ENCODE results near the gene BSCL2.

Gene BSCL2

GRCh38 chr11:62709247-62710000, 2.2 kb upstream of the BSCL2 start:
- TF ChIP-seq POLR2AphosphoS5 (IDR thresholded peaks at IDR 0.05; ENCODE audit: low read depth, low read length) (peak; percentile 73), FOXP2 (optimal IDR thresholded peaks at IDR 0.05; ENCODE audit: borderline replicate concordance, extremely low read depth, extremely low read length, insufficient read depth) (peak; percentile 27), SIN3A (IDR thresholded peaks at IDR 0.05; ENCODE audit: borderline replicate concordance, insufficient read depth, low read length) (no peak), TAF1 (IDR thresholded peaks at IDR 0.05; ENCODE audit: borderline replicate concordance, insufficient read depth, low read length) (peak; percentile 50; the same call in 1 of the 2 replicates)

DNA sequence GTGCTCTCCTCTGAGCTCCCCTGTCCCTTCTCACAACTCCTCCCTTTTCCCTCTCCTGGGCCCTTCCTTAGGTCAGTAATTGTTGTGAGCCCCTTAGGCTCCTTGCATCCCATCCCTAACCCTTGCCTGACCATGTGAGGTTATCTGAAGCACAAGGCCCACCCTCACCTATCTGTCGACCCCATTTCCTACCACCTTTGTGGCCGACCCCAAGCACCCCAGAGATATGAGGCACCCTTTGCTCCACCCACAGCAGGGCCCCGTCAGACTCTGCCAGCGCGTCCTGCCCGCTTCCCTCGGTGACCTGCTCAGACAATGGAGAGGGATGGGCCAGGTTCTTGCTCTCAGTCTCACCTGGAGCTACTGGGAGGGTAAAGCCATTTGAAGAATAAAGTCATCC, 1.6 kb upstream of the BSCL2 start:
- no peak for TF ChIP-seq SIN3A (IDR thresholded peaks at IDR 0.05; ENCODE audit: borderline replicate concordance, insufficient read depth, low read length)
- TF ChIP-seq REST (IDR thresholded peaks at IDR 0.05; ENCODE audit: insufficient read depth in 1 of 2, low read depth in 2 of 2, low read length in 2 of 2) = no peak
- TF ChIP-seq FOXP2 (optimal IDR thresholded peaks at IDR 0.05; ENCODE audit: borderline replicate concordance, extremely low read depth, extremely low read length, insufficient read depth) = no peak
- TF ChIP-seq POLR2AphosphoS5 (IDR thresholded peaks at IDR 0.05; ENCODE audit: low read depth, low read length) = no peak; the same call in 1 of the 2 replicates
- no peak for TF ChIP-seq TAF1 (IDR thresholded peaks at IDR 0.05; ENCODE audit: borderline replicate concordance, insufficient read depth, low read length)

DNA sequence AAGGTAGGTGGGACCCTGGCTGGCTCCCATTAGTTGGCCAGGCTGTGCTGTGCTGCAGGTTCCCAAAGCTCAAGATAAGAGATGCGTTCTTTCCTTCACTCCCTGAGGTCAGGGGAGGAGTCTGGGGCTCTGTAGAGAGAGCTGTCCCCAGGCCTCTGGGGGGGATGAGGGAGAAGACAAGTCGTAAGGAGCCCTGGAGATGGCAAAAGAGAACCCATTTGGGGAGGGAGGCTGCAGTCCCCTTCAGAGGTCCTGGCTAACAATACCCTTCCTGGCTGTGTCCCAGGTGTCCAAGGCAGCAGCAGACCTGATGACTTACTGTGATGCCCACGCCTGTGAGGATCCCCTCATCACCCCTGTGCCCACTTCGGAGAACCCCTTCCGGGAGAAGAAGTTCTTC, 1.2 kb upstream of the BSCL2 start:
- TF ChIP-seq TAF1 (IDR thresholded peaks at IDR 0.05; ENCODE audit: borderline replicate concordance, insufficient read depth, low read length) (no peak), REST (IDR thresholded peaks at IDR 0.05; ENCODE audit: insufficient read depth in 1 of 2, low read depth in 2 of 2, low read length in 2 of 2) (no peak), POLR2AphosphoS5 (IDR thresholded peaks at IDR 0.05; ENCODE audit: low read depth, low read length) (no peak; the same call in none of the 2 replicates), SIN3A (IDR thresholded peaks at IDR 0.05; ENCODE audit: borderline replicate concordance, insufficient read depth, low read length) (no peak), FOXP2 (optimal IDR thresholded peaks at IDR 0.05; ENCODE audit: borderline replicate concordance, extremely low read depth, extremely low read length, insufficient read depth) (no peak)

- TF ChIP-seq POLR2AphosphoS5 (IDR thresholded peaks at IDR 0.05; ENCODE audit: low read depth, low read length) (no peak), REST (IDR thresholded peaks at IDR 0.05; ENCODE audit: insufficient read depth in 1 of 2, low read depth in 2 of 2, low read length in 2 of 2) (no peak), TAF1 (IDR thresholded peaks at IDR 0.05; ENCODE audit: borderline replicate concordance, insufficient read depth, low read length) (no peak), FOXP2 (optimal IDR thresholded peaks at IDR 0.05; ENCODE audit: borderline replicate concordance, extremely low read depth, extremely low read length, insufficient read depth) (no peak), SIN3A (IDR thresholded peaks at IDR 0.05; ENCODE audit: borderline replicate concordance, insufficient read depth, low read length) (no peak)
These were observed 375 bp downstream of the BSCL2 start for GRCh38 chr11:62706850-62707247.

- TF ChIP-seq TAF1 (IDR thresholded peaks at IDR 0.05; ENCODE audit: borderline replicate concordance, insufficient read depth, low read length) = no peak
- peak; percentile 87; the same call in 1 of the 2 replicates for TF ChIP-seq POLR2AphosphoS5 (IDR thresholded peaks at IDR 0.05; ENCODE audit: low read depth, low read length)
- no peak for TF ChIP-seq REST (IDR thresholded peaks at IDR 0.05; ENCODE audit: insufficient read depth in 1 of 2, low read depth in 2 of 2, low read length in 2 of 2)
- TF ChIP-seq SIN3A (IDR thresholded peaks at IDR 0.05; ENCODE audit: borderline replicate concordance, insufficient read depth, low read length) = peak; percentile 69; the same call in 1 of the 2 replicates
- peak; percentile 36 for TF ChIP-seq FOXP2 (optimal IDR thresholded peaks at IDR 0.05; ENCODE audit: borderline replicate concordance, extremely low read depth, extremely low read length, insufficient read depth)
These were observed 1.1 kb downstream of the BSCL2 start for GRCh38 chr11:62705880-62706849.
